ENCODE measurements around the gene MAN1A2. TPM values are rescaled to one million over a fixed set of nuclear protein-coding genes. Genes with fewer than 3 reads are reported as not detected.

MAN1A2 gene
- 69.4 and 71.3 TPM in 2 replicates for total RNA-seq

DNA sequence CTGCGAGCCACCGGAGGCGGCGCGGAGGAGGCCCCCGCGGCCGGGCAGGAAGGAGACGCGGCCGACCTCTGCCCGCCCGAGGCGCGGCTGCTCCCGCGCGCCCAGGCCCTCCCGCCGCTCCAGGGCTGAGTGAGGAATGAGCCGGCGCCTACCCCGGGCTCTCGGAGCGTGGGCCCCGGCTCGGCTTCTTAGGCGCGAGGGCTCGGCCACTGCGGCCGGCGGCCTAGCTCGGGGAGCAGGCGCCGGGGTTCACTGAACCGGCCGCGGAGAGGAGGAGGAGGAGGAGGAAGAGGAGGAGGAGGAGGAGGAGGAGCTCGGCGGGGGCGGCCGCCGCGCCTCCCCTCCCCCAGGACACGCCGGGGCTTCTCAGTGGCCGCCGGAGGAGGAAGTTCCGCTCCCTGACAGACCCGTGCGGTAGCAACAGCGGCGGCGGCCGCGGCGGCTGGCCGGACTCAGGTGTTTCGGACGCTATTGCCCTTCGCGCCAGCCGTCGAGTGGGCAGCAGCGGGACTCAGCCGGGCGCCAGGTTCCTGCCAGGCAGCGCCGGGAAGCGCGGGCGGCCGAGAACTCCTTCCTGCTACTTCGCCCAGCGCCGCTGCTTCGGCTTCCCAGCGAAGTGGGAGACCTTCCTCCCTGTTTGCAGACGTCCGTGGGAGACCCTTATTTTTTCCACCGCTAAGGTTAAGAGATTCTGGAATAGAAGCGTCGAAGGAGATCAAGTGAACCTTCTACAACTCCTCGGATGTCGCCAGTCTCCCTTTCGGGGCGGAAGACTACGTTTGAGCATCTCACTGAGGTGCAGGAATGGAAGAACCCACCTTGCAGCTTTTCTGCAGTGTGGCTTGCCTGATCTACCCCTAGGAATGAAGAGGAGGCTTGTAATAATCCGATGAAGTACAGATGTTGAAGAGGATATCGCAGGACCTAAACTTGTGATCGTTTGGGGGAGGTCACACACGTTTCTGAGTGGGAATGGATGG, at the start of gene MAN1A2:
Gene MAN1A2 (plus strand): TSS at position 404 of the 980 bp plus-strand sequence. CDS start 735 bp downstream, outside the sequence.

Other genes starting within 250 kb of the MAN1A2 start
- gene TRIM45, start 245.7 kb upstream of the MAN1A2 start, total RNA-seq = 0.93 and 1.4 TPM in 2 replicates
- not detected in 2 replicates for gene VTCN1, start 156.5 kb upstream of the MAN1A2 start, total RNA-seq
- 0.13 and 0.14 TPM in 2 replicates for gene TENT5C, start 238.6 kb downstream of the MAN1A2 start, total RNA-seq

All from thoracic aorta endothelial cell (primary cell).